HepG2 (cell line): ENCODE results near the gene PTH1R. TPM values are rescaled to one million over a fixed set of nuclear protein-coding genes. Genes with fewer than 3 reads are reported as not detected.
A peak's percentile ranks its signal among the peaks of the same experiment; 100 is the strongest.

ENCODE experiments used
- ATAC-seq: fragments of 200-7000 bp; cut with Tn5 transposase; 3 replicates; pipeline ENCODE4 v1.9.1; 2020; ENCODE audit warnings: mild to moderate bottlenecking, moderate library complexity
- BruUV-seq: library from RNA; stranded (reverse); fragments of 400-500 nt; replicated peaks from 2 replicates; lab custom pipeline; 2021; lab: Mats Ljungman, UMichigan
- CTCF ChIA-PET: fragments of 300-600 bp; formaldehyde crosslinking; extraction: SDS; loops from one replicate; lab custom pipeline; 2021; ENCODE audit warnings: low total read pairs, inconsistent platforms, low intra/inter-chr PET ratio; lab: Yijun Ruan, JAX
- POLR2A ChIA-PET: fragments of 350-600 bp; sonication (Branson Sonifier 250); formaldehyde crosslinking; loops from one replicate; lab custom pipeline; 2020; ENCODE audit warnings: antibody characterized with exemption, inconsistent platforms; lab: Yijun Ruan, JAX
- DNase-seq: peaks from one replicate; pipeline ENCODE4 v3.0.0-alpha.2; 2015; ENCODE audit warnings: low spot score
- FAIRE-seq: peaks from 3 replicates; lab custom pipeline; 2011; peaks lifted over from hg19 to GRCh38; lab: Jason Lieb, UNC
- H2AFZ ChIP-seq: one replicate; pipeline ENCODE4 v1.6.1; 2011; ENCODE audit warnings: low read length, inconsistent platforms
- H3K27ac ChIP-seq: fragments of 300-600 bp; 3 replicates; pipeline ENCODE4 v1.8.0; 2011; ENCODE audit warnings: mixed run types, mild to moderate bottlenecking, mixed read lengths, low read length, inconsistent platforms; ENCODE audit not compliant: insufficient read depth; ENCODE audit errors: extremely low read length
- H3K27me3 ChIP-seq, 2 experiments: fragments of 200-600 bp in 1 of 2; 2 replicates in 1 of 2; 3 replicates in 1 of 2; pipeline versions ENCODE4 v1.6.0 to v1.8.0; 2011; ENCODE audit warnings: low read length in 2 of 2, mild to moderate bottlenecking in 2 of 2, moderate library complexity in 2 of 2, inconsistent platforms in 1 of 2; ENCODE audit not compliant: insufficient read depth in 2 of 2, control insufficient read depth in 1 of 2
- H3K36me3 ChIP-seq, 2 experiments: fragments of 200-600 bp in 1 of 2; replicated peaks in 1 of 2; 2 replicates in 1 of 2; 3 replicates in 1 of 2; pipeline versions ENCODE4 v1.5.1 to v1.8.0; 2011; ENCODE audit warnings: low read length in 2 of 2, inconsistent platforms in 1 of 2; ENCODE audit not compliant: insufficient read depth in 2 of 2, control insufficient read depth in 1 of 2
- H3K4me1 ChIP-seq: 2 replicates; pipeline ENCODE4 v1.5.1; 2012; ENCODE audit warnings: low read length, inconsistent platforms; ENCODE audit not compliant: insufficient read depth
- H3K4me2 ChIP-seq: 2 replicates; pipeline ENCODE4 v1.6.0; 2011; ENCODE audit warnings: low read depth, low read length, inconsistent platforms
- H3K4me3 ChIP-seq, 3 experiments: fragments of 200-600 bp in 1 of 3; sonication (generic), shearing (Covaris generic) in 1 of 3; replicated peaks in 1 of 3; 2 replicates each; pipeline ENCODE4 v1.5.1; 2011 to 2016; ENCODE audit warnings: low read length in 3 of 3, inconsistent platforms in 2 of 3, low read depth in 2 of 3, mild to moderate bottlenecking in 2 of 3, control low read depth in 1 of 3, mixed read lengths in 1 of 3; ENCODE audit not compliant: insufficient read depth in 1 of 3
- H3K79me2 ChIP-seq: one replicate; pipeline ENCODE4 v1.6.1; 2011; ENCODE audit warnings: low read length, inconsistent platforms; ENCODE audit not compliant: insufficient read depth
- H3K9ac ChIP-seq: 2 replicates; pipeline ENCODE4 v1.6.0; 2011; ENCODE audit warnings: mild to moderate bottlenecking, low read depth, low read length, inconsistent platforms; ENCODE audit not compliant: insufficient read depth
- H3K9me3 ChIP-seq: 2 replicates; pipeline ENCODE4 v1.5.1; 2012; ENCODE audit warnings: mild to moderate bottlenecking, low read length
- H4K20me1 ChIP-seq: 2 replicates; pipeline ENCODE4 v1.6.0; 2011; ENCODE audit warnings: inconsistent platforms, mild to moderate bottlenecking, low read length, moderate library complexity; ENCODE audit not compliant: insufficient read depth
- CEBPB ChIP-seq: IDR thresholded peaks from 2 replicates; pipeline ENCODE4 v1.6.1; 2011; ENCODE audit warnings: low read depth, low read length, improper control_type of control experiment, borderline replicate concordance
- GPN1 ChIP-seq: sonication (generic); formaldehyde crosslinking; IDR thresholded peaks from 2 replicates; pipeline ENCODE4 v1.5.1; 2020; ENCODE audit warnings: missing genetic modification reagents, borderline replicate concordance
- MAF1 ChIP-seq: sonication (generic); formaldehyde crosslinking; IDR thresholded peaks from 2 replicates; pipeline ENCODE4 v1.5.0; 2020; ENCODE audit warnings: missing genetic modification reagents, borderline replicate concordance
- NR2C2 ChIP-seq: sonication (generic); formaldehyde crosslinking; IDR thresholded peaks from 2 replicates; pipeline ENCODE4 v1.4.0; 2020; ENCODE audit warnings: missing genetic modification reagents, mild to moderate bottlenecking, moderate library complexity, borderline replicate concordance
- POLR2A ChIP-seq, 2 experiments: IDR thresholded peaks; 2 replicates each; pipeline ENCODE4 v1.6.1; 2011; ENCODE audit warnings: low read depth in 2 of 2, low read length in 2 of 2, mild to moderate bottlenecking in 1 of 2, moderate library complexity in 1 of 2; ENCODE audit not compliant: insufficient read depth in 1 of 2
- POLR2AphosphoS5 ChIP-seq: IDR thresholded peaks from 2 replicates; pipeline ENCODE4 v1.6.1; 2012; ENCODE audit warnings: low read depth, low read length
- PREB ChIP-seq: sonication (generic); formaldehyde crosslinking; IDR thresholded peaks from 2 replicates; pipeline ENCODE4 v1.4.0; 2020; ENCODE audit warnings: missing genetic modification reagents
- RBM22 ChIP-seq: fragments of 200-400 bp; formaldehyde crosslinking; optimal IDR thresholded peaks from 2 replicates; pipeline ENCODE3; 2017; ENCODE audit warnings: mild to moderate bottlenecking, low read length, moderate library complexity
- SMYD3 ChIP-seq: sonication (generic); formaldehyde crosslinking; IDR thresholded peaks from 2 replicates; pipeline ENCODE4 v1.8.1; 2023; ENCODE audit warnings: mild to moderate bottlenecking, missing genetic modification reagents
- SP2 ChIP-seq: sonication (generic); formaldehyde crosslinking; IDR thresholded peaks from 2 replicates; pipeline ENCODE4 v1.5.1; 2020; ENCODE audit warnings: mild to moderate bottlenecking, missing genetic modification reagents
- ZBTB3 ChIP-seq: sonication (generic); formaldehyde crosslinking; IDR thresholded peaks from 2 replicates; pipeline ENCODE4 v1.4.0; 2020; ENCODE audit warnings: low read depth, mild to moderate bottlenecking, moderate library complexity, missing genetic modification reagents, borderline replicate concordance
- ZNF33A ChIP-seq: sonication (generic); formaldehyde crosslinking; IDR thresholded peaks from 2 replicates; pipeline ENCODE4 v1.5.1; 2020; ENCODE audit warnings: missing genetic modification reagents, mild to moderate bottlenecking, moderate library complexity, borderline replicate concordance
- ZNF547 ChIP-seq: sonication (generic); formaldehyde crosslinking; IDR thresholded peaks from 2 replicates; pipeline ENCODE4 v1.5.1; 2020; ENCODE audit warnings: mild to moderate bottlenecking, missing genetic modification reagents
- ZSCAN12 ChIP-seq: sonication (generic); formaldehyde crosslinking; IDR thresholded peaks from 2 replicates; pipeline ENCODE4 v1.9.0; 2021; ENCODE audit warnings: mild to moderate bottlenecking, missing genetic modification reagents
- WGBS: methylation state at CpG from one replicate; pipeline ENCODE4 v1.1.6; 2017; ENCODE audit warnings: low lambda C conversion rate; 5-methylcytosine and 5-hydroxymethylcytosine counted together
- in situ Hi-C: cut with HindIII; loops from 2 replicates; pipeline ENCODE4 v1.10.0; 2017; ENCODE audit warnings: low pct_unique_long_range_greater_than_20kb; ENCODE audit not compliant: extremely low pct_ligation_motif_present
- intact Hi-C: fragments of 100-400 bp; cut with micrococcal nuclease; formaldehyde crosslinking; loops from one replicate; pipeline ENCODE4 v1.10.0; 2022; ENCODE audit not compliant: unreplicated experiment
- polyA plus RNA-seq, 8 experiments: library from polyadenylated mRNA; depleted of rRNA in 3 of 8; stranded (reverse) in 7 of 8; unstranded in 1 of 8; fragments of >200 nt; fragmentation: Illumina TruSeq in 4 of 8; extraction: Trizol in 4 of 8; gene quantifications; 2 replicates each; pipeline versions ENCODE4 v1.2.1 to v1.2.3, GENCODE V29; 2011 to 2016; ENCODE audit warnings: low read depth in 4 of 8, missing spikeins in 1 of 8, mixed read lengths in 1 of 8; ENCODE audit not compliant: insufficient read depth in 1 of 8
- total RNA-seq, 5 experiments: library from RNA; depleted of rRNA; stranded (reverse); fragments of >200 nt; fragmentation: Illumina TruSeq; extraction: Trizol; gene quantifications; 2 replicates each; pipeline ENCODE4 v1.2.3, GENCODE V29; 2016; ENCODE audit warnings: low read depth in 1 of 5
- TF ChIP-seq, protein P1 (sequence below): sonication (generic); formaldehyde crosslinking; IDR thresholded peaks from 2 replicates; pipeline ENCODE4 v1.4.0; 2020; ENCODE audit warnings: mild to moderate bottlenecking, missing genetic modification reagents

Gene PTH1R
- total and polyA plus RNA-seq, 2 of the 13 experiments (the other 11 are each of a cell fraction or from before 2014, with no cell fraction given), result not detected

GRCh38 chr3:46915297-46915822 lies 37.8 kb downstream of the PTH1R start:
- no peak overlapping the region for H3K27ac ChIP-seq
- WGBS, result 94% methylated on average over 8 of the region's 8 CpGs
- intact Hi-C loops, result no loop called here
- no peak overlapping the region for H3K4me2 ChIP-seq
- no peak for DNase-seq
- H3K9ac ChIP-seq, result no peak overlapping the region
- H3K27me3 ChIP-seq, result no peaks in the 10 kb centered on the region
- H3K36me3 ChIP-seq, result peaks cover 7 to 31% of the 10 kb centered on the region in 2 experiments
- TF ChIP-seq NR2C2 (CRISPR knock-in tag) (no peak), MAF1 (CRISPR knock-in tag) (no peak), SMYD3 (CRISPR knock-in tag) (no peak), POLR2AphosphoS5 (0 out of 2 replicates have a peak, but pooled peaks have one; percentile 22), SP2 (no peak), ZNF547 (CRISPR knock-in tag) (no peak), POLR2A (IDR thresholded peaks at IDR 0.05; ENCODE audit: insufficient read depth in 1 of 2, low read depth in 2 of 2, low read length in 2 of 2) (0 out of 4 replicates have a peak, but pooled peaks of 1 of the 2 experiments have one; percentile 23), PREB (CRISPR knock-in tag) (no peak), CEBPB (peak; percentile 35; the same call in 1 of the 2 replicates), RBM22 (peak; percentile 92), ZSCAN12 (CRISPR knock-in tag) (no peak), GPN1 (no peak), ZBTB3 (no peak), ZNF33A (CRISPR knock-in tag) (no peak)
- TF ChIP-seq, protein P1, sequence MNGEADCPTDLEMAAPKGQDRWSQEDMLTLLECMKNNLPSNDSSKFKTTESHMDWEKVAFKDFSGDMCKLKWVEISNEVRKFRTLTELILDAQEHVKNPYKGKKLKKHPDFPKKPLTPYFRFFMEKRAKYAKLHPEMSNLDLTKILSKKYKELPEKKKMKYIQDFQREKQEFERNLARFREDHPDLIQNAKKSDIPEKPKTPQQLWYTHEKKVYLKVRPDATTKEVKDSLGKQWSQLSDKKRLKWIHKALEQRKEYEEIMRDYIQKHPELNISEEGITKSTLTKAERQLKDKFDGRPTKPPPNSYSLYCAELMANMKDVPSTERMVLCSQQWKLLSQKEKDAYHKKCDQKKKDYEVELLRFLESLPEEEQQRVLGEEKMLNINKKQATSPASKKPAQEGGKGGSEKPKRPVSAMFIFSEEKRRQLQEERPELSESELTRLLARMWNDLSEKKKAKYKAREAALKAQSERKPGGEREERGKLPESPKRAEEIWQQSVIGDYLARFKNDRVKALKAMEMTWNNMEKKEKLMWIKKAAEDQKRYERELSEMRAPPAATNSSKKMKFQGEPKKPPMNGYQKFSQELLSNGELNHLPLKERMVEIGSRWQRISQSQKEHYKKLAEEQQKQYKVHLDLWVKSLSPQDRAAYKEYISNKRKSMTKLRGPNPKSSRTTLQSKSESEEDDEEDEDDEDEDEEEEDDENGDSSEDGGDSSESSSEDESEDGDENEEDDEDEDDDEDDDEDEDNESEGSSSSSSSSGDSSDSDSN (CRISPR knock-in tag), result no peak
- in situ Hi-C loops, result no loop called here
- no peak for FAIRE-seq
- no peaks in the 10 kb centered on the region for H3K79me2 ChIP-seq
- H3K9me3 ChIP-seq, result no peaks in the 10 kb centered on the region; the same call in 1 of the 2 replicates
- 0 out of 2 replicates have a peak, but pooled peaks cover 5% of the 10 kb centered on the region for H3K4me1 ChIP-seq
- no peak overlapping the region for H3K4me3 ChIP-seq
- POLR2A ChIA-PET, result no interaction called here
- ATAC-seq, result no peak
- CTCF ChIA-PET, result no interaction called here
- no peaks in the 10 kb centered on the region for H4K20me1 ChIP-seq
- H2AFZ ChIP-seq, result no peak overlapping the region
- no TSS peak for BruUV-seq
